Neural cell (in vitro differentiated cells): ENCODE data around the gene TGFBI. TPM values are rescaled to one million over a fixed set of nuclear protein-coding genes. Genes with fewer than 3 reads are reported as not detected.

Experiments used
- H2AFZ ChIP-seq: fragments of 200-600, 300-800 bp; sonication (generic), shearing (Covaris generic); 2 replicates; pipeline ENCODE4 v1.6.0; 2014; ENCODE audit warnings: low read depth, mild to moderate bottlenecking, antibody characterized with exemption, low read length, moderate library complexity
- H3F3A ChIP-seq: fragments of 200-600 bp; shearing (Covaris generic); 2 replicates; pipeline ENCODE4 v1.6.1; 2016; ENCODE audit warnings: mild to moderate bottlenecking, moderate library complexity, mixed read lengths, antibody characterized with exemption, low read length; ENCODE audit not compliant: insufficient read depth, poor library complexity, severe bottlenecking
- H3K27ac ChIP-seq: fragments of 200-600, 300-800 bp; sonication (generic), shearing (Covaris generic); 2 replicates; pipeline ENCODE4 v1.5.1; 2014; ENCODE audit warnings: mild to moderate bottlenecking, low read length, moderate library complexity
- H3K27me3 ChIP-seq: fragments of 300-800, 200-600 bp; sonication (generic), shearing (Covaris generic); 2 replicates; pipeline ENCODE4 v1.6.0; 2014; ENCODE audit warnings: mild to moderate bottlenecking, low read depth, low read length, moderate library complexity; ENCODE audit not compliant: insufficient read depth
- H3K36me3 ChIP-seq: fragments of 300-800, 200-600 bp; sonication (generic), shearing (Covaris generic); 2 replicates; pipeline ENCODE4 v1.5.1; 2014; ENCODE audit warnings: mild to moderate bottlenecking, antibody characterized with exemption, low read length, moderate library complexity; ENCODE audit not compliant: insufficient read depth
- H3K4me2 ChIP-seq: fragments of 300-800, 200-600 bp; sonication (generic), shearing (Covaris generic); 2 replicates; pipeline ENCODE4 v1.6.0; 2014; ENCODE audit warnings: mild to moderate bottlenecking, low read length
- H3K4me3 ChIP-seq: fragments of 300-800, 200-600 bp; sonication (generic), shearing (Covaris generic); 2 replicates; pipeline ENCODE4 v1.5.1; 2014; ENCODE audit warnings: mild to moderate bottlenecking, low read length, moderate library complexity
- H3K79me2 ChIP-seq: fragments of 200-600 bp; shearing (Covaris generic); replicated peaks from 2 replicates; pipeline ENCODE4 v1.6.0; 2014; ENCODE audit warnings: mild to moderate bottlenecking, low read length, moderate library complexity; ENCODE audit not compliant: insufficient read depth
- H3K9ac ChIP-seq: fragments of 300-800, 200-600 bp; sonication (generic), shearing (Covaris generic); 2 replicates; pipeline ENCODE4 v1.6.1; 2016; ENCODE audit warnings: mild to moderate bottlenecking, low read length, mixed read lengths
- H3K9me2 ChIP-seq: fragments of 200-600 bp; shearing (Covaris generic); 2 replicates; pipeline ENCODE4 v1.6.1; 2016; ENCODE audit warnings: mild to moderate bottlenecking, low read length, mixed read lengths; ENCODE audit not compliant: insufficient read depth
- H3K9me3 ChIP-seq: fragments of 200-600, 300-800 bp; sonication (generic), shearing (Covaris generic); 2 replicates; pipeline ENCODE4 v1.6.1; 2016; ENCODE audit warnings: mild to moderate bottlenecking, mixed run types, low read length, moderate library complexity, mixed read lengths
- H4K20me1 ChIP-seq: fragments of 200-600 bp; shearing (Covaris generic); 2 replicates; pipeline ENCODE4 v1.6.1; 2016; ENCODE audit warnings: mild to moderate bottlenecking, mixed run types; ENCODE audit not compliant: insufficient read depth
- CTCF ChIP-seq: fragments of 450-650 bp; IDR thresholded peaks from 2 replicates; pipeline ENCODE4 v1.5.1; 2014; ENCODE audit warnings: antibody characterized with exemption, mild to moderate bottlenecking, moderate library complexity; ENCODE audit not compliant: poor library complexity, severe bottlenecking
- EP300 ChIP-seq: fragments of 450-650 bp; conservative IDR thresholded peaks from 2 replicates; pipeline ENCODE4 v1.6.1; 2014; ENCODE audit warnings: antibody characterized with exemption, mild to moderate bottlenecking, moderate library complexity; ENCODE audit not compliant: poor library complexity, severe bottlenecking
- EZH2 ChIP-seq: fragments of 200-600, 300-800 bp; shearing (Covaris generic), sonication (generic); IDR thresholded peaks from 2 replicates; pipeline ENCODE4 v1.6.1; 2014; ENCODE audit warnings: antibody characterized with exemption, low read length, borderline replicate concordance, mild to moderate bottlenecking; ENCODE audit not compliant: insufficient read depth, poor library complexity, severe bottlenecking
- MXI1 ChIP-seq: fragments of 450-650 bp; conservative IDR thresholded peaks from 2 replicates; pipeline ENCODE4 v1.6.1; 2014; ENCODE audit warnings: antibody characterized with exemption, mild to moderate bottlenecking; ENCODE audit not compliant: poor library complexity, severe bottlenecking
- POLR2AphosphoS5 ChIP-seq: IDR thresholded peaks from 2 replicates; pipeline ENCODE4 v1.6.1; 2012
- RAD21 ChIP-seq: fragments of 450-650 bp; conservative IDR thresholded peaks from 2 replicates; pipeline ENCODE4 v1.6.1; 2014; ENCODE audit warnings: antibody characterized with exemption, mild to moderate bottlenecking, moderate library complexity
- SMC3 ChIP-seq: fragments of 450-650 bp; conservative IDR thresholded peaks from 2 replicates; pipeline ENCODE4 v1.6.1; 2014; ENCODE audit warnings: antibody characterized with exemption, mild to moderate bottlenecking, moderate library complexity; ENCODE audit not compliant: poor library complexity
- TAF1 ChIP-seq: IDR thresholded peaks from 2 replicates; pipeline ENCODE4 v1.6.1; 2012; ENCODE audit warnings: low read depth
- polyA plus RNA-seq: library from polyadenylated mRNA; depleted of rRNA; stranded (reverse); fragments of >200 nt; gene quantifications from 2 replicates; pipeline ENCODE4 v1.2.3, GENCODE V29; 2014
- TF ChIP-seq, protein P1 (sequence below): IDR thresholded peaks from 2 replicates; pipeline ENCODE4 v1.6.1; 2012; ENCODE audit warnings: borderline replicate concordance

TGFBI gene
- polyA plus RNA-seq, 1 donor from 2014 or later: 0.71 TPM

DNA sequence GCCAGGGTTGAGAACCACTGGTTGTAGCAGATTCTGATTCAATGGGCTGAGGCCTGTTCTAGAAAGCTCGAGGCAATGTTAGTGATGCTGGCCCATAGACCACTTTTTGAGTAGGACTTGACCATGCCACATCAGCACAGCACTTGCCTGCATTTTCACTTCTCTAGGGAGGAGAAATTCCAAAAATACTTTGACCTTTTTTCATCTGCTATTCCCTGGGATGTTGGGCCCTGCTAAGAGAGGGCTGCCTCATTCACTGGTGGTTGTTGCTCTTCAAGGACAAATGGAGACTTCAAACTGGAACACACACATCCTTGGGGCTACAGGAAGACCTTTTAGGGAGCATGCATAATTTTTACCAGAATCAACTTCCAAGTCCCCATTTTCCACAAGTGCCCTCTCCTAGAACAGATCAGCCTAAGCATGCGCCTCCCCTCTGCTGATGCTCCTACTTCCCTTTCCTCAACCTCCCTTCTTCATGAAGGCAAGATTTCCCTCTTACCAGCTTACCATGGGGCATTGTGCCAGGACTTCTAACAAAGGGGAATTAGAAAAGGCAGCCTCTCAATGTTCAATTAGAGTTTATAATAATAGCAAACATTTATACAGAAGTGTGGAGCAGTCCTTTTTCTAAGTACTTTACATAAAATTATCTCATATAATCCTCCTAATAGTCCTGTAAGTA is 12.7 kb upstream of the TGFBI start:
- H3K36me3 ChIP-seq: no peaks in the 10 kb centered on the region
- TF ChIP-seq POLR2AphosphoS5 (no peak), RAD21 (no peak), EZH2 (no peak), MXI1 (no peak), CTCF (no peak), SMC3 (no peak), EP300 (no peak), TAF1 (no peak)
- TF ChIP-seq, protein P1, sequence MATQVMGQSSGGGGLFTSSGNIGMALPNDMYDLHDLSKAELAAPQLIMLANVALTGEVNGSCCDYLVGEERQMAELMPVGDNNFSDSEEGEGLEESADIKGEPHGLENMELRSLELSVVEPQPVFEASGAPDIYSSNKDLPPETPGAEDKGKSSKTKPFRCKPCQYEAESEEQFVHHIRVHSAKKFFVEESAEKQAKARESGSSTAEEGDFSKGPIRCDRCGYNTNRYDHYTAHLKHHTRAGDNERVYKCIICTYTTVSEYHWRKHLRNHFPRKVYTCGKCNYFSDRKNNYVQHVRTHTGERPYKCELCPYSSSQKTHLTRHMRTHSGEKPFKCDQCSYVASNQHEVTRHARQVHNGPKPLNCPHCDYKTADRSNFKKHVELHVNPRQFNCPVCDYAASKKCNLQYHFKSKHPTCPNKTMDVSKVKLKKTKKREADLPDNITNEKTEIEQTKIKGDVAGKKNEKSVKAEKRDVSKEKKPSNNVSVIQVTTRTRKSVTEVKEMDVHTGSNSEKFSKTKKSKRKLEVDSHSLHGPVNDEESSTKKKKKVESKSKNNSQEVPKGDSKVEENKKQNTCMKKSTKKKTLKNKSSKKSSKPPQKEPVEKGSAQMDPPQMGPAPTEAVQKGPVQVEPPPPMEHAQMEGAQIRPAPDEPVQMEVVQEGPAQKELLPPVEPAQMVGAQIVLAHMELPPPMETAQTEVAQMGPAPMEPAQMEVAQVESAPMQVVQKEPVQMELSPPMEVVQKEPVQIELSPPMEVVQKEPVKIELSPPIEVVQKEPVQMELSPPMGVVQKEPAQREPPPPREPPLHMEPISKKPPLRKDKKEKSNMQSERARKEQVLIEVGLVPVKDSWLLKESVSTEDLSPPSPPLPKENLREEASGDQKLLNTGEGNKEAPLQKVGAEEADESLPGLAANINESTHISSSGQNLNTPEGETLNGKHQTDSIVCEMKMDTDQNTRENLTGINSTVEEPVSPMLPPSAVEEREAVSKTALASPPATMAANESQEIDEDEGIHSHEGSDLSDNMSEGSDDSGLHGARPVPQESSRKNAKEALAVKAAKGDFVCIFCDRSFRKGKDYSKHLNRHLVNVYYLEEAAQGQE: no peak
- H3K9ac ChIP-seq: no peak overlapping the region

DNA sequence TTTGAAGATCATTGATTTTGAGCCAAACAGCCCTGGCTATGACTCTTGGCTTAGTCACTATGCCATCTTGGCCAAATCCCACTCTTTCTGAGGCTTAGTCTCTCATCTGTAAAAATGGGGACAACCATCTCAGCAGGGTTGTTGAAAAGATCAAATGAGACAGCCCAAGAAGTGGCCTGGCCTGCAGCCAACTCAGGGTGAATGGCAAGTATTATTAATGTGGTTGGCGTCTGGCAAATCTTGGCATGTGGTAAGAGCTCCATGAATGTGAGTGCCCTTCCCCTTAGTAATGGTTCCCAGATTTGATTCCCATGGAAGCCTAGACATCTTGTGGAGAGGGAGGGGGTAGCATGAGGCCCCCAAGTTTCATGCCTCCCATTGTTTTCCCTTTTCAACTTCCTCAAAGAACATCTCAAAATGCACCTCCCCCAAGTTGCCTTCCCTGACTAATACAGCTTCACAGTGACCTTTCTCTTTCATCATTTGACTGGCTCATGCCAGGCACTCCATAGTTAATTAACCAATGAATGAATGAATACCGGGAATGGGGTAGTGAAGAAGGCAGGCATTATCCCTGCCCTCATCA is 11.8 kb upstream of the TGFBI start:
- Histone ChIP-seq H3K9me2 (no peaks in the 10 kb centered on the region), H3K79me2 (no peaks in the 10 kb centered on the region), H3K27ac (no peak overlapping the region), H3K4me3 (no peak overlapping the region), H3F3A (no peaks in the 10 kb centered on the region), H3K27me3 (no peaks in the 10 kb centered on the region), H3K9me3 (no peaks in the 10 kb centered on the region), H3K36me3 (no peaks in the 10 kb centered on the region), H2AFZ (no peak overlapping the region), H3K4me2 (no peak overlapping the region), H3K9ac (no peak overlapping the region), H4K20me1 (no peaks in the 10 kb centered on the region)
- TF ChIP-seq SMC3 (no peak), CTCF (no peak), EZH2 (no peak), RAD21 (no peak), EP300 (no peak), POLR2AphosphoS5 (no peak), MXI1 (no peak), TAF1 (no peak)
- TF ChIP-seq, protein P1: no peak

More for the DNA sequence above, 12.7 kb upstream of the TGFBI start:
- Histone ChIP-seq H3K79me2 (no peaks in the 10 kb centered on the region), H3K4me2 (no peak overlapping the region), H3K27me3 (no peaks in the 10 kb centered on the region), H3K9me3 (no peaks in the 10 kb centered on the region), H2AFZ (no peak overlapping the region), H3K27ac (no peak overlapping the region), H4K20me1 (no peaks in the 10 kb centered on the region), H3K4me3 (no peak overlapping the region), H3F3A (no peaks in the 10 kb centered on the region), H3K9me2 (no peaks in the 10 kb centered on the region)
